GM12892 (cell line): Measurements from ENCODE around the gene VPREB3.

Experiments
- DNase-seq: peaks from one replicate; pipeline ENCODE4 v3.0.0; 2011; ENCODE audit not compliant: insufficient read length
- FAIRE-seq: peaks from 2 replicates; lab custom pipeline; 2011; peaks lifted over from hg19 to GRCh38; lab: Jason Lieb, UNC
- POLR2A ChIP-seq: IDR thresholded peaks from 2 replicates; pipeline ENCODE4 v1.6.1; 2011; ENCODE audit warnings: low read depth, low read length, control low read depth
- POLR2AphosphoS5 ChIP-seq: IDR thresholded peaks from 2 replicates; pipeline ENCODE4 v1.6.1; 2011; ENCODE audit warnings: low read depth, low read length, control low read depth
- TAF1 ChIP-seq: IDR thresholded peaks from 2 replicates; pipeline ENCODE4 v1.6.1; 2011; ENCODE audit warnings: low read depth, mild to moderate bottlenecking, control low read depth, low read length, borderline replicate concordance

VPREB3 gene

GRCh38 chr22:23716811-23717801 lies 37.1 kb downstream of the VPREB3 start:
- FAIRE-seq (peak; percentile 100), DNase-seq (peak; percentile 99)
- TF ChIP-seq POLR2A (peak; percentile 94), POLR2AphosphoS5 (peak; percentile 93), TAF1 (peak; percentile 43; the same call in 1 of the 2 replicates)

- no peak for DNase-seq
- FAIRE-seq, result peak; percentile 75
- TF ChIP-seq TAF1 (no peak), POLR2A (no peak), POLR2AphosphoS5 (no peak)
Measured at GRCh38 chr22:23715806-23716375, 38.3 kb downstream of the VPREB3 start.

- peak; percentile 9 for FAIRE-seq
- no peak for TF ChIP-seq POLR2AphosphoS5
- no peak for TF ChIP-seq POLR2A
- TF ChIP-seq TAF1, result no peak
- no peak for DNase-seq
Measured at GRCh38 chr22:23714596-23715578, 39.3 kb downstream of the VPREB3 start.

GRCh38 chr22:23713696-23714595 lies 40.3 kb downstream of the VPREB3 start:
- FAIRE-seq (no peak), DNase-seq (no peak)
- TF ChIP-seq POLR2AphosphoS5 (no peak), POLR2A (no peak), TAF1 (no peak)

GRCh38 chr22:23712256-23712655 lies 42.0 kb downstream of the VPREB3 start:
- TF ChIP-seq POLR2AphosphoS5, result no peak
- no peak for TF ChIP-seq POLR2A
- TF ChIP-seq TAF1, result no peak
- no peak for FAIRE-seq

GRCh38 chr22:23709107-23709506 lies 45.1 kb downstream of the VPREB3 start:
- FAIRE-seq, result no peak
- no peak for TF ChIP-seq POLR2AphosphoS5
- DNase-seq, result no peak

More at GRCh38 chr22:23712256-23712655, 42.0 kb downstream of the VPREB3 start:
- no peak for DNase-seq

GRCh38 chr22:23708270-23708669 lies 46.0 kb downstream of the VPREB3 start:
- TF ChIP-seq TAF1, result no peak
- TF ChIP-seq POLR2AphosphoS5, result no peak
- no peak for TF ChIP-seq POLR2A
- no peak for FAIRE-seq
- no peak for DNase-seq

- no peak for FAIRE-seq
- no peak for DNase-seq
- TF ChIP-seq POLR2AphosphoS5, result no peak
- no peak for TF ChIP-seq POLR2A
- TF ChIP-seq TAF1, result no peak
Measured at GRCh38 chr22:23705358-23705757, 48.9 kb downstream of the VPREB3 start.

- FAIRE-seq, result peak; percentile 21
- TF ChIP-seq POLR2AphosphoS5, result no peak
- TF ChIP-seq POLR2A, result no peak
- no peak for TF ChIP-seq TAF1
- DNase-seq, result no peak
Measured at GRCh38 chr22:23704829-23705228, 49.4 kb downstream of the VPREB3 start.

- FAIRE-seq (no peak), DNase-seq (no peak)
- no peak for TF ChIP-seq TAF1
- no peak for TF ChIP-seq POLR2AphosphoS5
- no peak for TF ChIP-seq POLR2A
Measured at GRCh38 chr22:23704062-23704461, 50.2 kb downstream of the VPREB3 start.
